Mesenchymal stem cell (in vitro differentiated cells and primary cell): Measurements from ENCODE around the gene MIDN.

Experiments used
- DNase-seq: peaks from one replicate; pipeline ENCODE4 v3.0.0-alpha.2; 2013
- H2AFZ ChIP-seq: one replicate; pipeline ENCODE4 v1.6.1; 2013; ENCODE audit warnings: low read depth, mild to moderate bottlenecking, control low read depth, inconsistent platforms, low read length, moderate library complexity
- H2AK5ac ChIP-seq: 2 replicates; pipeline ENCODE4 v1.6.1; 2013; ENCODE audit warnings: low read length, moderate library complexity, mild to moderate bottlenecking, inconsistent platforms; ENCODE audit not compliant: severe bottlenecking
- H2BK120ac ChIP-seq: one replicate; pipeline ENCODE4 v1.6.1; 2013; ENCODE audit warnings: low read depth, mild to moderate bottlenecking, inconsistent platforms, low read length, moderate library complexity
- H2BK12ac ChIP-seq, 2 experiments: one replicate each; pipeline ENCODE4 v1.6.1; 2013; ENCODE audit warnings: inconsistent platforms in 2 of 2, low read length in 2 of 2, mild to moderate bottlenecking in 2 of 2, moderate library complexity in 2 of 2, control low read depth in 1 of 2
- H2BK15ac ChIP-seq: one replicate; pipeline ENCODE4 v1.6.1; 2013; ENCODE audit warnings: mild to moderate bottlenecking, low read depth, inconsistent platforms; ENCODE audit not compliant: poor library complexity, severe bottlenecking
- H2BK5ac ChIP-seq: 2 replicates; pipeline ENCODE4 v1.6.1; 2013; ENCODE audit warnings: low read depth, mild to moderate bottlenecking, low read length, control low read depth, inconsistent platforms; ENCODE audit not compliant: poor library complexity, severe bottlenecking
- H3K14ac ChIP-seq, 2 experiments: one replicate each; pipeline ENCODE4 v1.6.1; 2013; ENCODE audit warnings: inconsistent platforms in 2 of 2, low read length in 2 of 2, control low read depth in 1 of 2, mild to moderate bottlenecking in 1 of 2, moderate library complexity in 1 of 2
- H3K18ac ChIP-seq, 2 experiments: one replicate each; pipeline ENCODE4 v1.6.1; 2013; ENCODE audit warnings: inconsistent platforms in 2 of 2, low read length in 2 of 2, control low read depth in 1 of 2, low read depth in 1 of 2, mild to moderate bottlenecking in 1 of 2
- H3K23ac ChIP-seq, 2 experiments: one replicate each; pipeline ENCODE4 v1.6.1; 2013; ENCODE audit warnings: inconsistent platforms in 2 of 2, low read length in 2 of 2, mild to moderate bottlenecking in 2 of 2, moderate library complexity in 2 of 2, control low read depth in 1 of 2
- H3K27ac ChIP-seq: 2 replicates; pipeline ENCODE4 v1.5.1; 2013; ENCODE audit warnings: mild to moderate bottlenecking, moderate library complexity, low read length, control low read depth, inconsistent platforms; ENCODE audit not compliant: poor library complexity, severe bottlenecking
- H3K27me3 ChIP-seq, 2 experiments: 2 replicates each; pipeline versions ENCODE4 v1.6.1 to v1.7.0; 2013; ENCODE audit warnings: low read length in 2 of 2, mild to moderate bottlenecking in 2 of 2, moderate library complexity in 2 of 2, control low read depth in 1 of 2, inconsistent platforms in 1 of 2; ENCODE audit not compliant: control insufficient read depth in 1 of 2, insufficient read depth in 1 of 2
- H3K36me3 ChIP-seq, 2 experiments: 2 replicates each; pipeline versions ENCODE4 v1.6.1 to v1.7.0; 2013; ENCODE audit warnings: low read length in 2 of 2, control low read depth in 1 of 2, inconsistent platforms in 1 of 2, low read depth in 1 of 2, mild to moderate bottlenecking in 1 of 2; ENCODE audit not compliant: insufficient read depth in 2 of 2, control insufficient read depth in 1 of 2
- H3K4ac ChIP-seq, 2 experiments: one replicate each; pipeline ENCODE4 v1.6.1; 2013; ENCODE audit warnings: inconsistent platforms in 2 of 2, low read length in 2 of 2, mild to moderate bottlenecking in 2 of 2, moderate library complexity in 2 of 2, control low read depth in 1 of 2, low read depth in 1 of 2
- H3K4me1 ChIP-seq: 2 replicates; pipeline ENCODE4 v1.6.1; 2013; ENCODE audit warnings: low read depth, low read length, control low read depth; ENCODE audit not compliant: control insufficient read depth, insufficient read depth
- H3K4me2 ChIP-seq: 2 replicates; pipeline ENCODE4 v1.6.1; 2013; ENCODE audit warnings: low read length, mild to moderate bottlenecking, inconsistent platforms; ENCODE audit not compliant: poor library complexity, severe bottlenecking
- H3K4me3 ChIP-seq, 2 experiments: 2 replicates each; pipeline versions ENCODE4 v1.5.1 to v1.7.0; 2013; ENCODE audit warnings: low read length in 2 of 2, mild to moderate bottlenecking in 2 of 2, control low read depth in 1 of 2, low read depth in 1 of 2; ENCODE audit not compliant: insufficient read depth in 1 of 2
- H3K79me1 ChIP-seq: replicated peaks from 2 replicates; pipeline ENCODE4 v1.6.1; 2013; ENCODE audit warnings: mild to moderate bottlenecking, control low read depth, low read length, inconsistent platforms; ENCODE audit not compliant: poor library complexity, severe bottlenecking
- H3K9ac ChIP-seq: 2 replicates; pipeline ENCODE4 v1.7.0; 2013; ENCODE audit warnings: mild to moderate bottlenecking, low read length, moderate library complexity
- H3K9me3 ChIP-seq: 2 replicates; pipeline ENCODE4 v1.7.0; 2013; ENCODE audit warnings: mild to moderate bottlenecking, low read length; ENCODE audit not compliant: control insufficient read depth
- H4K8ac ChIP-seq: one replicate; pipeline ENCODE4 v1.6.1; 2013; ENCODE audit warnings: inconsistent platforms, mild to moderate bottlenecking, low read length, moderate library complexity
- H4K91ac ChIP-seq: one replicate; pipeline ENCODE4 v1.6.1; 2013; ENCODE audit warnings: mild to moderate bottlenecking, low read length, inconsistent platforms
- WGBS: methylation state at CpG from one replicate; pipeline ENCODE4 v1.1.7; 2013; ENCODE audit warnings: mixed read lengths; 5-methylcytosine and 5-hydroxymethylcytosine counted together

The MIDN gene

GRCh38 chr19:1278074-1278473 lies 29.7 kb downstream of the MIDN start:
- Histone ChIP-seq H3K4me2 (no peak overlapping the region), H2AK5ac (no peak overlapping the region), H3K23ac (no peak overlapping the region), H3K36me3 (peaks cover 38 to 64% of the 10 kb centered on the region in 2 experiments), H3K79me1 (peaks cover 22% of the 10 kb centered on the region), H3K4me3 (no peak overlapping the region), H3K27me3 (peaks cover 0 to 4% of the 10 kb centered on the region in 2 experiments), H3K9me3 (no peaks in the 10 kb centered on the region), H2BK15ac (no peak overlapping the region), H2BK12ac (no peak overlapping the region), H3K9ac (no peak overlapping the region), H4K91ac (peak overlapping the region; percentile 11), H2BK120ac (no peak overlapping the region), H3K4ac (no peak overlapping the region), H2AFZ (no peak overlapping the region), H3K18ac (peak overlapping the region in 1 of 2 experiments; percentile 16), H3K4me1 (peaks cover 27% of the 10 kb centered on the region), H4K8ac (no peak overlapping the region), H3K14ac (no peak overlapping the region), H2BK5ac (no peak overlapping the region), H3K27ac (no peak overlapping the region)
- DNase-seq = no peak
- WGBS = 92% methylated on average over 12 of the region's 12 CpGs

- no peak overlapping the region for H2BK120ac ChIP-seq
Measured at GRCh38 chr19:1278713-1279660, 30.6 kb downstream of the MIDN start.

GRCh38 chr19:1279782-1280341 lies 31.5 kb downstream of the MIDN start:
- peaks cover 20 to 46% of the 10 kb centered on the region in 2 experiments for H3K36me3 ChIP-seq
- no peaks in the 10 kb centered on the region for H3K9me3 ChIP-seq
- no peak overlapping the region for H4K8ac ChIP-seq
- no peak overlapping the region for H3K27ac ChIP-seq
- 29% methylated on average over 10 of the region's 10 CpGs for WGBS
- no peak overlapping the region for H3K4me2 ChIP-seq
- H3K14ac ChIP-seq = no peak overlapping the region
- H3K9ac ChIP-seq = no peak overlapping the region
- no peak overlapping the region for H3K4ac ChIP-seq
- H2AFZ ChIP-seq = no peak overlapping the region
- DNase-seq = peak; percentile 85
- no peak overlapping the region for H4K91ac ChIP-seq
- H2BK5ac ChIP-seq = no peak overlapping the region
- no peak overlapping the region for H2AK5ac ChIP-seq
- no peak overlapping the region for H3K23ac ChIP-seq
- peaks cover 14% of the 10 kb centered on the region for H3K4me1 ChIP-seq
- H2BK120ac ChIP-seq = no peak overlapping the region
- H2BK15ac ChIP-seq = no peak overlapping the region
- peaks cover 22% of the 10 kb centered on the region for H3K79me1 ChIP-seq
- H3K4me3 ChIP-seq = no peak overlapping the region
- no peak overlapping the region for H3K18ac ChIP-seq
- H2BK12ac ChIP-seq = no peak overlapping the region
- H3K27me3 ChIP-seq = peaks cover 13 to 22% of the 10 kb centered on the region in 2 experiments

More at GRCh38 chr19:1278713-1279660, 30.6 kb downstream of the MIDN start:
- H3K79me1 ChIP-seq = peaks cover 22% of the 10 kb centered on the region
- H3K27ac ChIP-seq = no peak overlapping the region
- no peak overlapping the region for H3K4ac ChIP-seq
- no peak for DNase-seq
- H3K27me3 ChIP-seq = peaks cover 4 to 13% of the 10 kb centered on the region in 2 experiments
- H2BK15ac ChIP-seq = no peak overlapping the region
- H3K36me3 ChIP-seq = peaks cover 28 to 55% of the 10 kb centered on the region in 2 experiments
- no peak overlapping the region for H2BK12ac ChIP-seq
- 95% methylated on average over 25 of the region's 25 CpGs for WGBS
- no peak overlapping the region for H3K18ac ChIP-seq
- no peak overlapping the region for H4K8ac ChIP-seq
- no peaks in the 10 kb centered on the region for H3K9me3 ChIP-seq
- no peak overlapping the region for H3K23ac ChIP-seq
- H3K14ac ChIP-seq = no peak overlapping the region
- H3K4me2 ChIP-seq = no peak overlapping the region
- H2BK5ac ChIP-seq = no peak overlapping the region
- H3K4me3 ChIP-seq = no peak overlapping the region
- no peak overlapping the region for H2AFZ ChIP-seq
- no peak overlapping the region for H2AK5ac ChIP-seq
- no peak overlapping the region for H4K91ac ChIP-seq
- H3K4me1 ChIP-seq = peaks cover 22% of the 10 kb centered on the region
- H3K9ac ChIP-seq = no peak overlapping the region
